Loucy (cell line): ENCODE measurements around the gene SF3A1.

ENCODE experiments used
- H2AFZ ChIP-seq: fragments of 200-600 bp; sonication (generic); 2 replicates; pipeline ENCODE4 v1.6.0; 2016; ENCODE audit warnings: antibody characterized with exemption, mild to moderate bottlenecking, low read length, moderate library complexity
- H3F3A ChIP-seq: fragments of 200-600 bp; 2 replicates; pipeline ENCODE4 v1.6.0; 2016; ENCODE audit warnings: antibody characterized with exemption, low read depth, mild to moderate bottlenecking
- H3K27me3 ChIP-seq: fragments of 200-600 bp; sonication (generic); 2 replicates; pipeline ENCODE4 v1.6.1; 2014; ENCODE audit warnings: low read length, mild to moderate bottlenecking; ENCODE audit not compliant: insufficient read depth, poor library complexity, severe bottlenecking
- H3K36me3 ChIP-seq: fragments of 200-600 bp; sonication (generic); 2 replicates; pipeline ENCODE4 v1.6.1; 2016; ENCODE audit warnings: low read length; ENCODE audit not compliant: insufficient read depth
- H3K4me1 ChIP-seq: fragments of 200-600 bp; sonication (generic); 2 replicates; pipeline ENCODE4 v1.5.1; 2014; ENCODE audit warnings: low read length, mild to moderate bottlenecking; ENCODE audit not compliant: insufficient read depth, poor library complexity, severe bottlenecking
- H3K4me2 ChIP-seq: fragments of 200-600 bp; sonication (generic); 2 replicates; pipeline ENCODE4 v1.6.0; 2014; ENCODE audit warnings: antibody characterized with exemption, low read length, low read depth, mild to moderate bottlenecking; ENCODE audit not compliant: poor library complexity, severe bottlenecking
- H3K4me3 ChIP-seq: fragments of 200-600 bp; sonication (generic); 2 replicates; pipeline ENCODE4 v1.5.1; 2014; ENCODE audit warnings: low read length, mild to moderate bottlenecking, mixed read lengths; ENCODE audit not compliant: poor library complexity, severe bottlenecking
- H3K79me2 ChIP-seq: fragments of 200-600 bp; sonication (generic); 2 replicates; pipeline ENCODE4 v1.6.1; 2014; ENCODE audit warnings: low read length; ENCODE audit not compliant: insufficient read depth
- H3K9ac ChIP-seq: fragments of 200-600 bp; sonication (generic); 2 replicates; pipeline ENCODE4 v1.6.0; 2014; ENCODE audit warnings: mild to moderate bottlenecking, low read depth, low read length, moderate library complexity; ENCODE audit not compliant: poor library complexity, severe bottlenecking
- H3K9me2 ChIP-seq: fragments of 200-600 bp; sonication (generic); replicated peaks from 2 replicates; pipeline ENCODE4 v1.6.1; 2016; ENCODE audit warnings: low read depth, low read length, mixed read lengths
- H3K9me3 ChIP-seq: fragments of 200-600 bp; sonication (generic); 2 replicates; pipeline ENCODE4 v1.6.1; 2014; ENCODE audit warnings: mild to moderate bottlenecking, antibody characterized with exemption, low read length, low read depth; ENCODE audit not compliant: insufficient read depth
- H4K20me1 ChIP-seq: fragments of 200-600 bp; sonication (generic); 2 replicates; pipeline ENCODE4 v1.6.0; 2014; ENCODE audit warnings: antibody characterized with exemption, low read length, mild to moderate bottlenecking; ENCODE audit not compliant: insufficient read depth, poor library complexity, severe bottlenecking
- EZH2phosphoT487 ChIP-seq: fragments of 200-600 bp; IDR thresholded peaks from 2 replicates; pipeline ENCODE4 v1.6.1; 2018; ENCODE audit warnings: antibody characterized with exemption, mild to moderate bottlenecking, moderate library complexity, borderline replicate concordance
- TF ChIP-seq, protein P1 (sequence below): fragments of 200-600 bp; sonication (generic); conservative IDR thresholded peaks from 2 replicates; pipeline ENCODE4 v1.5.1; 2014; ENCODE audit warnings: mild to moderate bottlenecking, antibody characterized with exemption, low read length

SF3A1 gene

DNA sequence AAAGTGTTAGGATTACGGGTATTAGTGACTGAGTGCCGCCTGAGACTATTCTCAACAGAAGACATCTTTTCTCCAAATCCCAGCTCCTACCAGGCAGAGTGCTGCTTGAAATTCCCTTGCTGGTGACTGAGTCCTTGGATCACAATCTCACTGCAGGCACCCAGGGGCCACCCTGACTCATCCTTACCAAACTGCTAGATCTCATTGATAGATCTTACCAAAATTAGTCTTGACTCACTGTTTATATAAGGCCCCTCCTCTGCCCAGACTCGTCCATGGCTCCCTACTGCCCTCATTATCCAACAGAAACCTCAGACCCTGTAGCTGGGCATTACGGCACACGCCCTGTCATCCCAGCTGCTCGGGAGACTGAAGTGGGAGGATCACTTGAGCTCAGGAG, 44.6 kb downstream of the SF3A1 start:
- Histone ChIP-seq H3K36me3 (no peaks in the 10 kb centered on the region; the same call in 1 of the 2 replicates), H3K79me2 (peaks cover 97% of the 10 kb centered on the region), H2AFZ (no peak overlapping the region), H3K4me3 (no peak overlapping the region), H3K9me2 (no peaks in the 10 kb centered on the region), H3F3A (0 out of 2 replicates have a peak, but pooled peaks cover 6% of the 10 kb centered on the region), H3K9ac (peak overlapping the region; percentile 95), H3K4me1 (peaks cover 85% of the 10 kb centered on the region), H3K9me3 (no peaks in the 10 kb centered on the region), H3K4me2 (peak overlapping the region; percentile 55), H4K20me1 (peaks cover 3% of the 10 kb centered on the region), H3K27me3 (no peaks in the 10 kb centered on the region)
- TF ChIP-seq EZH2phosphoT487, result no peak
- TF ChIP-seq, protein P1, sequence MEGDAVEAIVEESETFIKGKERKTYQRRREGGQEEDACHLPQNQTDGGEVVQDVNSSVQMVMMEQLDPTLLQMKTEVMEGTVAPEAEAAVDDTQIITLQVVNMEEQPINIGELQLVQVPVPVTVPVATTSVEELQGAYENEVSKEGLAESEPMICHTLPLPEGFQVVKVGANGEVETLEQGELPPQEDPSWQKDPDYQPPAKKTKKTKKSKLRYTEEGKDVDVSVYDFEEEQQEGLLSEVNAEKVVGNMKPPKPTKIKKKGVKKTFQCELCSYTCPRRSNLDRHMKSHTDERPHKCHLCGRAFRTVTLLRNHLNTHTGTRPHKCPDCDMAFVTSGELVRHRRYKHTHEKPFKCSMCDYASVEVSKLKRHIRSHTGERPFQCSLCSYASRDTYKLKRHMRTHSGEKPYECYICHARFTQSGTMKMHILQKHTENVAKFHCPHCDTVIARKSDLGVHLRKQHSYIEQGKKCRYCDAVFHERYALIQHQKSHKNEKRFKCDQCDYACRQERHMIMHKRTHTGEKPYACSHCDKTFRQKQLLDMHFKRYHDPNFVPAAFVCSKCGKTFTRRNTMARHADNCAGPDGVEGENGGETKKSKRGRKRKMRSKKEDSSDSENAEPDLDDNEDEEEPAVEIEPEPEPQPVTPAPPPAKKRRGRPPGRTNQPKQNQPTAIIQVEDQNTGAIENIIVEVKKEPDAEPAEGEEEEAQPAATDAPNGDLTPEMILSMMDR, result no peak

DNA sequence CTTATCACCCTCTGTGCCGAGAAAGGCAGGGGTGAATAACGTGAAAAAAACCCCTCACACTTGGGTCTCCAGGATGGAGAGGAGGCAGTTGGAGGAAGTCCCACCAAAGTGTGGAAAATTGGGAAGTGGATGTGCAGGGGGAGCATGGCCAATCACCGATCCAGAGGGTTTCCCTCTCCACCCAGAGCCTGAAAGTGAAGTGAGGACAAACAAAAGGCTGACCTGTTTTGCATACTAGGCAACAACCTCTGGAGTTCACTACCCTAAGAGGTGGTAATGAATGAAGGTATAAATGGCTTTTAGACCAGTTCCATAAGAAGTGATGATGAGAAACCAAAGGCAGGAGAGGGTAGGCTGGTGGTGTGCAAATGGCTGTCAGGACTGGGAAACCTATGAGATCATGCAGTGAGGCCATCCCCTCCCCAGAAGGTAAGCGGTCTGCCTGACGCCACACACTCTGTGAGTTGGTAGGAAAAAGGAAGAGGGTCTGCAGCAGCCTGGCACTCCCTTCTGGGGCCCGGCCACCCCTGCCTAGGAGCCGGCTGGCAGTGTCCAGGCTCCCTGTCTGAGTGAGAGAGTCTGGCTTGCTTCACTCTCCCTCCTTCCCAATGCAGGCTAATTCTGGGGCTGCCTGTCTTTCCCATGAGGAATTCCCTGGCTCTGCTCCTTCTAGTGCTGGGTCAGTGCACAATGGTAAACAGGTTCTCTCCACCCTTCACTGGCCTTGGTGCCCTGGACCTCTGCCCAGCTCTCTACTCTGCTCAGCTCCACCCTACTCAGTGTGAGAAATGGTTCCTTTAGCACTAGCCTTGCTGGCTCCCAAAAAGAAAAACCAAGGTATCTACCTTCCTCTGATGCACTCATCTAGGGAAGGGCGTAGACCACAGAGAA, 45.6 kb downstream of the SF3A1 start:
- Histone ChIP-seq H3K27me3 (no peaks in the 10 kb centered on the region), H3K4me1 (peaks cover 88% of the 10 kb centered on the region), H3K9me3 (no peaks in the 10 kb centered on the region), H3K36me3 (no peaks in the 10 kb centered on the region; the same call in 1 of the 2 replicates), H2AFZ (no peak overlapping the region), H3F3A (peaks cover 13% of the 10 kb centered on the region), H4K20me1 (peaks cover 3% of the 10 kb centered on the region), H3K4me3 (peak overlapping the region; percentile 15), H3K9me2 (no peaks in the 10 kb centered on the region), H3K4me2 (peak overlapping the region; percentile 92), H3K79me2 (peaks cover 89% of the 10 kb centered on the region), H3K9ac (peak overlapping the region; percentile 95)
- TF ChIP-seq, protein P1, result no peak
- TF ChIP-seq EZH2phosphoT487, result no peak

DNA sequence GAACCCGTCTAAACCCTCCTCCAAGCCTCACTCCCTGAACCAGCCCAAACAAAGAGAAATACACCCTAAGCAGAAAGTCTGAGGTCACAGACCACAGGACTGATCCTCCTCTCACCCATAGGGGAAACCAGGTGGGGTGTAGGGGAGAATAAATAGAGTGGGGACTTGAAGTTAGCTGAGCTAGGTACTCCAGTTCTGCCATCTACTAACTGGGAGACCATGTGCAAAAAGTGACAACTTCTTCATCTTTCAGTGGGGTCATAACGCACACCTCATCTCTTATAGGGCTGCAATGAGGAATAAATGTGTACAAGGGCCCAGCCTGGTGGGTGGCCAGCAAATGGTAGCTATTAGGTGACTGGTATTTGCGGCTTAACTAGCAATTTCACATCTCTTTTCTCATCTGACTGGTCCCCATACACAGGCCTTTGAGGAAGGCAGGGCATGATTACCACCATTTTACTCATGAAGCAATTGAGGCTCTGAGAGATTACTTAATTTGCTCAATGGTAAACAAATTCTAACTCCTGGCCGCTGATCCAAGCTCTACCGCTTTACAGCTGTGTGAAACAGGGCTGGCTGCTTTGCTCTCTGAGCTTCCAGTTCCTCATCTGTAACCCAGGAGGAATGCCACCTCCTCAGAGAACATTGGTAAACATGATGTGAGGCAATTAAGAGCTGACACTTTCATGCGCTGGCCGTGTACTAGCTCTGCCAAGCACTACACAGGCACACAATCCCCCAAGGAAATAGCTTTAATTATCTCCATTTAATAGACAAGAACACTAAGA, 46.5 kb downstream of the SF3A1 start:
- peak overlapping the region; percentile 92 for H3K4me2 ChIP-seq
- no peaks in the 10 kb centered on the region for H3K9me2 ChIP-seq
- H2AFZ ChIP-seq, result no peak overlapping the region
- no peak for TF ChIP-seq EZH2phosphoT487
- TF ChIP-seq, protein P1, result no peak
- H3K4me3 ChIP-seq, result peak overlapping the region; percentile 15
- H3K27me3 ChIP-seq, result no peaks in the 10 kb centered on the region
- peaks cover 86% of the 10 kb centered on the region for H3K4me1 ChIP-seq
- H4K20me1 ChIP-seq, result no peaks in the 10 kb centered on the region
- no peaks in the 10 kb centered on the region; the same call in 1 of the 2 replicates for H3K36me3 ChIP-seq
- H3K9ac ChIP-seq, result peak overlapping the region; percentile 95
- H3F3A ChIP-seq, result peaks cover 21% of the 10 kb centered on the region
- no peaks in the 10 kb centered on the region for H3K9me3 ChIP-seq
- peaks cover 80% of the 10 kb centered on the region for H3K79me2 ChIP-seq
